Panc1 (cell line): ENCODE measurements around the gene ASB5.

ENCODE experiments used
- POLR2AphosphoS5 ChIP-seq: IDR thresholded peaks from 2 replicates; pipeline ENCODE4 v1.6.1; 2012; ENCODE audit warnings: mild to moderate bottlenecking, low read depth, low read length, moderate library complexity
- TCF7L2 ChIP-seq: IDR thresholded peaks from 2 replicates; pipeline ENCODE4 v1.6.1; 2011; ENCODE audit warnings: mild to moderate bottlenecking, low read depth, low read length, inconsistent platforms
- TF ChIP-seq, protein P1 (sequence below): fragments of 450-650 bp; IDR thresholded peaks from 2 replicates; pipeline ENCODE4 v1.5.1; 2017; ENCODE audit warnings: mild to moderate bottlenecking

DNA sequence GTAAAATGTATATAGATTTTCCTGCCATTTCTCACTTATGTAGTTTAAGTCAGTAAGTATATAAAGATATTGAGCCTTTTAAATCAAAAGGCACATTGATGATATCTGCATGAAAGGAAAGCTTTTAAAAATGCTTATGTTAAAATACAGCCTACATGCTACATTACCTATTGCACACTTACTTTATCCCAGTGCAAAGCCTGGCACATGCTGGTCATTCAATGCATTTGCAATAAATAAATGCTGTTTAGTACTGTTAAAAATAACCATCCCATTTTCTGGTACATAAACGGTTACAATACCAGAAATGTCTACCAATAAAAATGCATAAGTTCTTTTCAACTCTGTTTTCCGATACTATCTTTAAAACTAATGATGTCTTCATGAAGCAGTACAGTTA lies 51.5 kb downstream of the ASB5 start:
- TF ChIP-seq, protein P1, sequence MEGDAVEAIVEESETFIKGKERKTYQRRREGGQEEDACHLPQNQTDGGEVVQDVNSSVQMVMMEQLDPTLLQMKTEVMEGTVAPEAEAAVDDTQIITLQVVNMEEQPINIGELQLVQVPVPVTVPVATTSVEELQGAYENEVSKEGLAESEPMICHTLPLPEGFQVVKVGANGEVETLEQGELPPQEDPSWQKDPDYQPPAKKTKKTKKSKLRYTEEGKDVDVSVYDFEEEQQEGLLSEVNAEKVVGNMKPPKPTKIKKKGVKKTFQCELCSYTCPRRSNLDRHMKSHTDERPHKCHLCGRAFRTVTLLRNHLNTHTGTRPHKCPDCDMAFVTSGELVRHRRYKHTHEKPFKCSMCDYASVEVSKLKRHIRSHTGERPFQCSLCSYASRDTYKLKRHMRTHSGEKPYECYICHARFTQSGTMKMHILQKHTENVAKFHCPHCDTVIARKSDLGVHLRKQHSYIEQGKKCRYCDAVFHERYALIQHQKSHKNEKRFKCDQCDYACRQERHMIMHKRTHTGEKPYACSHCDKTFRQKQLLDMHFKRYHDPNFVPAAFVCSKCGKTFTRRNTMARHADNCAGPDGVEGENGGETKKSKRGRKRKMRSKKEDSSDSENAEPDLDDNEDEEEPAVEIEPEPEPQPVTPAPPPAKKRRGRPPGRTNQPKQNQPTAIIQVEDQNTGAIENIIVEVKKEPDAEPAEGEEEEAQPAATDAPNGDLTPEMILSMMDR, result no peak
- TF ChIP-seq POLR2AphosphoS5 (no peak), TCF7L2 (no peak)
